H1 (cell line): ENCODE results near the gene WDFY4. TPM values are rescaled to one million over a fixed set of nuclear protein-coding genes. Genes with fewer than 3 reads are reported as not detected.

Experiments
- BACH1 ChIP-seq: IDR thresholded peaks from 2 replicates; pipeline ENCODE4 v1.6.1; 2012; ENCODE audit warnings: low read length, improper control_type of control experiment
- CBX8 ChIP-seq: fragments of 300-800, 300-1000 bp; sonication (generic); IDR thresholded peaks from 2 replicates; pipeline ENCODE4 v1.7.1; 2016; ENCODE audit warnings: low read depth, low read length, borderline replicate concordance
- CHD1 ChIP-seq: IDR thresholded peaks from 2 replicates; pipeline ENCODE4 v1.6.1; 2012; ENCODE audit warnings: low read depth, low read length, improper control_type of control experiment
- SIRT6 ChIP-seq: IDR thresholded peaks from one replicate; pipeline ENCODE4 v1.7.1; 2012; ENCODE audit warnings: low read length, inconsistent platforms
- SIX5 ChIP-seq: IDR thresholded peaks from 2 replicates; pipeline ENCODE4 v1.6.1; 2011; ENCODE audit warnings: mild to moderate bottlenecking, low read depth, low read length
- TAF1 ChIP-seq: IDR thresholded peaks from 2 replicates; pipeline ENCODE4 v1.6.1; 2011; ENCODE audit warnings: mild to moderate bottlenecking, low read depth, low read length
- TBP ChIP-seq: IDR thresholded peaks from 2 replicates; pipeline ENCODE4 v1.6.1; 2011; ENCODE audit warnings: low read depth, low read length, improper control_type of control experiment
- polyA plus RNA-seq, 7 experiments: library from polyadenylated mRNA; depleted of rRNA in 3 of 7; stranded (reverse) in 5 of 7; unstranded in 2 of 7; fragments of >200 nt in 5 of 7; fragments of 200-250 nt in 2 of 7; gene quantifications; 1 replicate in 5 of 7; 2 replicates in 1 of 7; 4 replicates in 1 of 7; pipeline versions ENCODE4 v1.2.1 to v1.2.3, GENCODE V29; 2011 to 2013; ENCODE audit warnings: missing spikeins in 2 of 7, mixed read lengths in 2 of 7
- total RNA-seq: library from RNA; stranded (reverse); fragmentation: NEBNext Ultra II Directional; extraction: Animal tissue kit (Norgen Biotek cat#: 25700); gene quantifications from 2 replicates; pipeline ENCODE4 v1.2.1, GENCODE V29; 2021
- TF ChIP-seq, protein P1 (sequence below): fragments of 300-600 bp; sonication (generic); IDR thresholded peaks from 2 replicates; pipeline ENCODE4 v1.7.1; 2012; ENCODE audit warnings: low read length, moderate library complexity, mild to moderate bottlenecking, inconsistent platforms; ENCODE audit not compliant: insufficient replicate concordance

WDFY4 gene
- total and polyA plus RNA-seq, 2 of the 8 experiments (the other 6 are each of a cell fraction or from before 2014, with no cell fraction given), result not detected

GRCh38 chr10:48940372-48940771 lies 255.7 kb downstream of the WDFY4 start (continued):
- TF ChIP-seq, protein P1, sequence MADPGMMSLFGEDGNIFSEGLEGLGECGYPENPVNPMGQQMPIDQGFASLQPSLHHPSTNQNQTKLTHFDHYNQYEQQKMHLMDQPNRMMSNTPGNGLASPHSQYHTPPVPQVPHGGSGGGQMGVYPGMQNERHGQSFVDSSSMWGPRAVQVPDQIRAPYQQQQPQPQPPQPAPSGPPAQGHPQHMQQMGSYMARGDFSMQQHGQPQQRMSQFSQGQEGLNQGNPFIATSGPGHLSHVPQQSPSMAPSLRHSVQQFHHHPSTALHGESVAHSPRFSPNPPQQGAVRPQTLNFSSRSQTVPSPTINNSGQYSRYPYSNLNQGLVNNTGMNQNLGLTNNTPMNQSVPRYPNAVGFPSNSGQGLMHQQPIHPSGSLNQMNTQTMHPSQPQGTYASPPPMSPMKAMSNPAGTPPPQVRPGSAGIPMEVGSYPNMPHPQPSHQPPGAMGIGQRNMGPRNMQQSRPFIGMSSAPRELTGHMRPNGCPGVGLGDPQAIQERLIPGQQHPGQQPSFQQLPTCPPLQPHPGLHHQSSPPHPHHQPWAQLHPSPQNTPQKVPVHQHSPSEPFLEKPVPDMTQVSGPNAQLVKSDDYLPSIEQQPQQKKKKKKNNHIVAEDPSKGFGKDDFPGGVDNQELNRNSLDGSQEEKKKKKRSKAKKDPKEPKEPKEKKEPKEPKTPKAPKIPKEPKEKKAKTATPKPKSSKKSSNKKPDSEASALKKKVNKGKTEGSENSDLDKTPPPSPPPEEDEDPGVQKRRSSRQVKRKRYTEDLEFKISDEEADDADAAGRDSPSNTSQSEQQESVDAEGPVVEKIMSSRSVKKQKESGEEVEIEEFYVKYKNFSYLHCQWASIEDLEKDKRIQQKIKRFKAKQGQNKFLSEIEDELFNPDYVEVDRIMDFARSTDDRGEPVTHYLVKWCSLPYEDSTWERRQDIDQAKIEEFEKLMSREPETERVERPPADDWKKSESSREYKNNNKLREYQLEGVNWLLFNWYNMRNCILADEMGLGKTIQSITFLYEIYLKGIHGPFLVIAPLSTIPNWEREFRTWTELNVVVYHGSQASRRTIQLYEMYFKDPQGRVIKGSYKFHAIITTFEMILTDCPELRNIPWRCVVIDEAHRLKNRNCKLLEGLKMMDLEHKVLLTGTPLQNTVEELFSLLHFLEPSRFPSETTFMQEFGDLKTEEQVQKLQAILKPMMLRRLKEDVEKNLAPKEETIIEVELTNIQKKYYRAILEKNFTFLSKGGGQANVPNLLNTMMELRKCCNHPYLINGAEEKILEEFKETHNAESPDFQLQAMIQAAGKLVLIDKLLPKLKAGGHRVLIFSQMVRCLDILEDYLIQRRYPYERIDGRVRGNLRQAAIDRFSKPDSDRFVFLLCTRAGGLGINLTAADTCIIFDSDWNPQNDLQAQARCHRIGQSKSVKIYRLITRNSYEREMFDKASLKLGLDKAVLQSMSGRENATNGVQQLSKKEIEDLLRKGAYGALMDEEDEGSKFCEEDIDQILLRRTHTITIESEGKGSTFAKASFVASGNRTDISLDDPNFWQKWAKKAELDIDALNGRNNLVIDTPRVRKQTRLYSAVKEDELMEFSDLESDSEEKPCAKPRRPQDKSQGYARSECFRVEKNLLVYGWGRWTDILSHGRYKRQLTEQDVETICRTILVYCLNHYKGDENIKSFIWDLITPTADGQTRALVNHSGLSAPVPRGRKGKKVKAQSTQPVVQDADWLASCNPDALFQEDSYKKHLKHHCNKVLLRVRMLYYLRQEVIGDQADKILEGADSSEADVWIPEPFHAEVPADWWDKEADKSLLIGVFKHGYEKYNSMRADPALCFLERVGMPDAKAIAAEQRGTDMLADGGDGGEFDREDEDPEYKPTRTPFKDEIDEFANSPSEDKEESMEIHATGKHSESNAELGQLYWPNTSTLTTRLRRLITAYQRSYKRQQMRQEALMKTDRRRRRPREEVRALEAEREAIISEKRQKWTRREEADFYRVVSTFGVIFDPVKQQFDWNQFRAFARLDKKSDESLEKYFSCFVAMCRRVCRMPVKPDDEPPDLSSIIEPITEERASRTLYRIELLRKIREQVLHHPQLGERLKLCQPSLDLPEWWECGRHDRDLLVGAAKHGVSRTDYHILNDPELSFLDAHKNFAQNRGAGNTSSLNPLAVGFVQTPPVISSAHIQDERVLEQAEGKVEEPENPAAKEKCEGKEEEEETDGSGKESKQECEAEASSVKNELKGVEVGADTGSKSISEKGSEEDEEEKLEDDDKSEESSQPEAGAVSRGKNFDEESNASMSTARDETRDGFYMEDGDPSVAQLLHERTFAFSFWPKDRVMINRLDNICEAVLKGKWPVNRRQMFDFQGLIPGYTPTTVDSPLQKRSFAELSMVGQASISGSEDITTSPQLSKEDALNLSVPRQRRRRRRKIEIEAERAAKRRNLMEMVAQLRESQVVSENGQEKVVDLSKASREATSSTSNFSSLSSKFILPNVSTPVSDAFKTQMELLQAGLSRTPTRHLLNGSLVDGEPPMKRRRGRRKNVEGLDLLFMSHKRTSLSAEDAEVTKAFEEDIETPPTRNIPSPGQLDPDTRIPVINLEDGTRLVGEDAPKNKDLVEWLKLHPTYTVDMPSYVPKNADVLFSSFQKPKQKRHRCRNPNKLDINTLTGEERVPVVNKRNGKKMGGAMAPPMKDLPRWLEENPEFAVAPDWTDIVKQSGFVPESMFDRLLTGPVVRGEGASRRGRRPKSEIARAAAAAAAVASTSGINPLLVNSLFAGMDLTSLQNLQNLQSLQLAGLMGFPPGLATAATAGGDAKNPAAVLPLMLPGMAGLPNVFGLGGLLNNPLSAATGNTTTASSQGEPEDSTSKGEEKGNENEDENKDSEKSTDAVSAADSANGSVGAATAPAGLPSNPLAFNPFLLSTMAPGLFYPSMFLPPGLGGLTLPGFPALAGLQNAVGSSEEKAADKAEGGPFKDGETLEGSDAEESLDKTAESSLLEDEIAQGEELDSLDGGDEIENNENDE, result no peak
- TF ChIP-seq BACH1, result no peak
- TF ChIP-seq TBP, result no peak
- no peak for TF ChIP-seq TAF1
- no peak for TF ChIP-seq SIRT6
- no peak for TF ChIP-seq SIX5
- TF ChIP-seq CBX8, result no peak
- no peak for TF ChIP-seq CHD1
